Measurements from ENCODE around the gene ACBD6.

Gene ACBD6

GRCh38 chr1:180363246-180363995, 139.0 kb downstream of the ACBD6 start:
- no peak for DNase-seq

GRCh38 chr1:180360333-180361075, 141.9 kb downstream of the ACBD6 start:
- DNase-seq, result no peak

GRCh38 chr1:180358649-180359048, 143.7 kb downstream of the ACBD6 start:
- peak; percentile 61 for DNase-seq

- no peak for DNase-seq
Measured at GRCh38 chr1:180353945-180354344, 148.4 kb downstream of the ACBD6 start.

GRCh38 chr1:180352588-180352987, 149.8 kb downstream of the ACBD6 start:
- DNase-seq, result no peak

- DNase-seq, result no peak
Measured at GRCh38 chr1:180352021-180352420, 150.4 kb downstream of the ACBD6 start.

- DNase-seq, result no peak
Measured at GRCh38 chr1:180345148-180345547, 157.2 kb downstream of the ACBD6 start.

- peak; percentile 49 for DNase-seq
Measured at GRCh38 chr1:180343921-180344769, 158.2 kb downstream of the ACBD6 start.

GRCh38 chr1:180327089-180327488, 175.3 kb downstream of the ACBD6 start:
- DNase-seq, result no peak

- DNase-seq, result no peak
Measured at GRCh38 chr1:180312926-180313325, 189.5 kb downstream of the ACBD6 start.

GRCh38 chr1:180311011-180311730, 191.2 kb downstream of the ACBD6 start:
- no peak for DNase-seq

- DNase-seq, result no peak
Measured at GRCh38 chr1:180310095-180310494, 192.3 kb downstream of the ACBD6 start.

- DNase-seq, result no peak
Measured at GRCh38 chr1:180309338-180309737, 193.0 kb downstream of the ACBD6 start.

- no peak for DNase-seq
Measured at GRCh38 chr1:180301135-180301742, 201.1 kb downstream of the ACBD6 start.

- DNase-seq, result no peak
Measured at GRCh38 chr1:180299479-180300221, 202.7 kb downstream of the ACBD6 start.

- no peak for DNase-seq
Measured at GRCh38 chr1:180295999-180296398, 206.4 kb downstream of the ACBD6 start.

GRCh38 chr1:180294711-180295110, 207.7 kb downstream of the ACBD6 start:
- DNase-seq, result no peak

GRCh38 chr1:180291004-180291403, 211.4 kb downstream of the ACBD6 start:
- DNase-seq, result no peak

- no peak for DNase-seq
Measured at GRCh38 chr1:180290265-180291001, 211.9 kb downstream of the ACBD6 start.

- DNase-seq, result no peak
Measured at GRCh38 chr1:180288940-180289339, 213.4 kb downstream of the ACBD6 start.
